ENCODE results near the gene MAST1.

The MAST1 gene

GRCh38 chr19:12873891-12874745 is 35.8 kb downstream of the MAST1 start:
- Histone ChIP-seq H3K9me3 (ENCODE audit: control insufficient read depth, insufficient read depth, low read length) (no peaks in the 10 kb centered on the region), H3K27ac (ENCODE audit: low read length) (no peak overlapping the region), H3K4me1 (ENCODE audit: control insufficient read depth, insufficient read depth, low read length) (no peaks in the 10 kb centered on the region), H3K27me3 (ENCODE audit: control insufficient read depth, insufficient read depth, low read length) (no peaks in the 10 kb centered on the region), H3K36me3 (ENCODE audit: control insufficient read depth, insufficient read depth, low read length) (peaks cover 16% of the 10 kb centered on the region), H3K4me3 (ENCODE audit: low read length) (no peak overlapping the region)
- no CpG with 5 or more reads among the region's 86 CpGs for WGBS (ENCODE audit: insufficient coverage, insufficient read length)
- no peak for DNase-seq (ENCODE audit: low read depth, low spot score)

DNA sequence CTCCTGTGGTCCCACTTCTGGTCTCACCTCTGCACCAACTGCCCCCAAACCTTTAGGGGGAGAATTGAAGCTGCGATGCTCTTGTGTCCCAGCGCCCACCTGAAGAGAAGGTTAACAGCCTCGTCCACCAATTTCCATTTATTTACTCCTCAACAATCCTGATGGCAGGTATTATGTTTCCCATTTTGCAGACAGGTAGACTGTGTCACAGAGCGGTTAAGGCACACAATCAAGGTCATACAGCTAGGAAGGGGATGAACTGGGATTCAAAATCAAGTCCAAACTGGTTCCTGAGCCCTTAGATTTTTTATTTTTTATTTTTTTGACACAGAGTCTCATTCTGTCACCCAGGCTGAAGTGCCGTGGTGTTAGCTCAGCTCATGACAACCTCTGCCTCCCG is 36.8 kb downstream of the MAST1 start:
- H3K4me3 ChIP-seq (ENCODE audit: low read length), result no peak overlapping the region
- no peak overlapping the region for H3K27ac ChIP-seq (ENCODE audit: low read length)
- no peaks in the 10 kb centered on the region for H3K4me1 ChIP-seq (ENCODE audit: control insufficient read depth, insufficient read depth, low read length)
- no peaks in the 10 kb centered on the region for H3K9me3 ChIP-seq (ENCODE audit: control insufficient read depth, insufficient read depth, low read length)
- DNase-seq (ENCODE audit: low read depth, low spot score), result no peak
- no peaks in the 10 kb centered on the region for H3K27me3 ChIP-seq (ENCODE audit: control insufficient read depth, insufficient read depth, low read length)
- WGBS (ENCODE audit: insufficient coverage, insufficient read length), result no CpG with 5 or more reads among the region's 6 CpGs
- peaks cover 16% of the 10 kb centered on the region for H3K36me3 ChIP-seq (ENCODE audit: control insufficient read depth, insufficient read depth, low read length)

DNA sequence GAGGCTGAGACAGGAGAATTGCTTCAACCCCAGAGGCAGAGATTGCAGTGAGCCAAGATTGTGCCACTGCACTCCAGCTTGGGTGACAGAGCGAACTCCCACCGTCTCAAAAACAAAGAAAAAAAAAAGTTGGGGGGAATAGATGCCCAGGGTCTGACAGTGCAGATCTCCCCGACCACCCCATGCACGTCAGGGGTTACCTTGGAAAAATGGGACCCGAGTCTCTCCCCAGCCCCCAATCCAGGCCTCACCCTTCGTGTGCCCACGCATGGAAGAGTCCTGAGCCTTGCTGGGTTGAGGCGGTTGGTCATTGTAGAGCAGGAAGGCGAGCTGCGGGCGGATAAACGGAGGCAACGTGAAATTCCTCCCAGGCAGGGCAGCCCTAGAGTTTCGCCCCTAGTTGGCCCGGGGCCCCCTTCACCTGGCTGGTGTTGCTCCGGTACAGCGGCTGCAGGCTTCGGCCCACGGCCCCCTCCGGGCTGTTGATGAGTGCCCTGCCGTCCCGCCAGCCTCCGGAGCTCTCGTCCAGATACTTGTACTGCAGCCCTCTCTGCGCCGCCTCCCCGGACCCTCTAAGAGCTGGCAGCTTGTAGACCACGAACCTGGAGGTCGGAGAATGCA is 42.3 kb downstream of the MAST1 start:
- no peak overlapping the region for H3K27ac ChIP-seq (ENCODE audit: low read length)
- WGBS (ENCODE audit: insufficient coverage, insufficient read length), result no CpG with 5 or more reads among the region's 29 CpGs
- H3K4me1 ChIP-seq (ENCODE audit: control insufficient read depth, insufficient read depth, low read length), result no peaks in the 10 kb centered on the region
- no peaks in the 10 kb centered on the region for H3K36me3 ChIP-seq (ENCODE audit: control insufficient read depth, insufficient read depth, low read length)
- peak overlapping the region; percentile 85 for H3K4me3 ChIP-seq (ENCODE audit: low read length)
- no peaks in the 10 kb centered on the region for H3K9me3 ChIP-seq (ENCODE audit: control insufficient read depth, insufficient read depth, low read length)
- no peaks in the 10 kb centered on the region for H3K27me3 ChIP-seq (ENCODE audit: control insufficient read depth, insufficient read depth, low read length)
- no peak for DNase-seq (ENCODE audit: low read depth, low spot score)

DNA sequence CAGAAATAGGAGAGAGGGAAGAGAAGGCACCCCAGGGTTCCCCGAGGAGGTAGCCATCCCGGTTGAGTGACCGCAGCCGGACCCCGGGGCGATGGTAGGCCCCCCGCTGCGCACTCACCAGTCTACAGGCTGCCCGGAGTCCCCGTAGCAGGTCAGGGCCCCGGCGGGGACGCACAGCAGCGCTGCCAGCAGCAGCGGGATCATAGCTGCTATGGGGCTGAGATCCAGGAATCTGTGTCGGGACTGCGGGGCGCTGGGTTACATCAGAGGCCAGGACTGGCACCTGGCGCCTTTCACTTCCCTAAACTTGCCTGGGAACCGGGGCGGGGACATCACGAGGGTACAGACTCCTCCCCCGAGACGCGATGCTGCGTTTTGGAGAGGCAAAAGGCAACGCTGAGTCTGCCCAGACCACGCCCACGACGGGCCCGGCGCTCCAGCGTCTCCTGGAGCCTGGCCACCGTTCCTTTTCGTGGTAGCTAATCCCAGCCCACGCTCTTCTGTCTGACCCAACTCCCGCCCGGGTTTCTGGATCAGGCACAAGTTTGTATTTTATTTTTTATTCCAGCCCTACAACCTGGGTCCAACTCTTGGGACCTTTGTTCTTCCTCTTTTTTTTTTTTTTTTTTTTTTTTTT is 43.0 kb downstream of the MAST1 start, which contains the start of gene DNASE2:
TSS of gene DNASE2 (minus strand) at position 278 of the 637 bp plus-strand sequence. CDS start at position 204, 74 bp downstream.
- peak within 1 kb of the TSS; percentile 85 for H3K4me3 ChIP-seq (ENCODE audit: low read length)
- H3K27ac ChIP-seq (ENCODE audit: low read length), result no peak within 1 kb of the TSS
- no peaks in the 10 kb centered on the region for H3K4me1 ChIP-seq (ENCODE audit: control insufficient read depth, insufficient read depth, low read length)
- peak; percentile 87 for DNase-seq (ENCODE audit: low read depth, low spot score)
- WGBS (ENCODE audit: insufficient coverage, insufficient read length), result no CpG with 5 or more reads among the region's 38 CpGs
- no peaks in the 10 kb centered on the region for H3K27me3 ChIP-seq (ENCODE audit: control insufficient read depth, insufficient read depth, low read length)
- no peaks in the 10 kb centered on the region for H3K36me3 ChIP-seq (ENCODE audit: control insufficient read depth, insufficient read depth, low read length)
- no peaks in the 10 kb centered on the region for H3K9me3 ChIP-seq (ENCODE audit: control insufficient read depth, insufficient read depth, low read length)

- Histone ChIP-seq H3K9me3 (ENCODE audit: control insufficient read depth, insufficient read depth, low read length) (no peaks in the 10 kb centered on the region), H3K27me3 (ENCODE audit: control insufficient read depth, insufficient read depth, low read length) (no peaks in the 10 kb centered on the region), H3K4me3 (ENCODE audit: low read length) (no peak overlapping the region), H3K27ac (ENCODE audit: low read length) (no peak overlapping the region), H3K36me3 (ENCODE audit: control insufficient read depth, insufficient read depth, low read length) (no peaks in the 10 kb centered on the region), H3K4me1 (ENCODE audit: control insufficient read depth, insufficient read depth, low read length) (no peaks in the 10 kb centered on the region)
- WGBS (ENCODE audit: insufficient coverage, insufficient read length), result no CpG with 5 or more reads among the region's 3 CpGs
- DNase-seq (ENCODE audit: low read depth, low spot score), result no peak
Observed at GRCh38 chr19:12882589-12882988, 44.3 kb downstream of the MAST1 start.

DNA sequence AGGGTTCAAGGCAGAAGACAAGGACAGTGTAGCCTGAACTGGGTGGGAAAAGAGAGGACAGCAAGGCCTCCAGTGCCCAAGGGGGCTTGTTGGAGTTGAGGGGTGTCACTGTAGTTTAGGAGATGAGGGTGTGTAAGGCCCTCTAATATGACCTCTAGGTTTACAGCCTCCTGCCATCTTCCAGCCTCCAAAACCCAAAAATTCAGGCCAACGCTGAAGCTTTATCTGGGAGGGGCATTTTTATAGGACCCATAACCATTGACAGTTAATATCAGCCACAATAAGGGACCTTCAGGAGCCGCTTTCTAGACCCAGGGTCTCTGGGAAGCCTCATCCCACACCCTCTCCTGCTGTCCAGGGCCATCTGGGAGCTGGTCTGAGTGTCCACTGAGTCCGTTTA is 45.9 kb downstream of the MAST1 start:
- no peak for DNase-seq (ENCODE audit: low read depth, low spot score)
- WGBS (ENCODE audit: insufficient coverage, insufficient read length), result no CpG with 5 or more reads among the region's 3 CpGs
- no peak overlapping the region for H3K27ac ChIP-seq (ENCODE audit: low read length)
- H3K4me1 ChIP-seq (ENCODE audit: control insufficient read depth, insufficient read depth, low read length), result no peaks in the 10 kb centered on the region
- no peak overlapping the region for H3K4me3 ChIP-seq (ENCODE audit: low read length)
- no peaks in the 10 kb centered on the region for H3K36me3 ChIP-seq (ENCODE audit: control insufficient read depth, insufficient read depth, low read length)
- no peaks in the 10 kb centered on the region for H3K27me3 ChIP-seq (ENCODE audit: control insufficient read depth, insufficient read depth, low read length)
- no peaks in the 10 kb centered on the region for H3K9me3 ChIP-seq (ENCODE audit: control insufficient read depth, insufficient read depth, low read length)

DNA sequence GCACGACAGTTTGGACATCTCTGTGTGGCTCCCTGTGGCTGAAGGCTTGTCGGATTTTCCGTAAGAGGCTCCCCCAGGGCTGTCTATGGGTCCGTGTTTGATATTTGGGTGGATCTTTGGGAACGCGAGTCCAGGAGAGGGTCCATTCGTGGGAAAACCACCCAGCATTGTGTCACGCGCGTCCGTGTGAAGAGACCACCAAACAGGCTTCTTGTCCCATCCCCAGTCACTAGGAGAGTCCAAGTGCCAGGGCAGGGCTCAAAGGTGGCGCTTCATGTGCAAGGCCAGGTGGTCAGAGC is 46.3 kb downstream of the MAST1 start:
- no peaks in the 10 kb centered on the region for H3K36me3 ChIP-seq (ENCODE audit: control insufficient read depth, insufficient read depth, low read length)
- no peak overlapping the region for H3K4me3 ChIP-seq (ENCODE audit: low read length)
- no peaks in the 10 kb centered on the region for H3K9me3 ChIP-seq (ENCODE audit: control insufficient read depth, insufficient read depth, low read length)
- no peak overlapping the region for H3K27ac ChIP-seq (ENCODE audit: low read length)
- H3K27me3 ChIP-seq (ENCODE audit: control insufficient read depth, insufficient read depth, low read length), result no peaks in the 10 kb centered on the region
- no peak for DNase-seq (ENCODE audit: low read depth, low spot score)
- WGBS (ENCODE audit: insufficient coverage, insufficient read length), result no CpG with 5 or more reads among the region's 12 CpGs
- H3K4me1 ChIP-seq (ENCODE audit: control insufficient read depth, insufficient read depth, low read length), result no peaks in the 10 kb centered on the region

DNA sequence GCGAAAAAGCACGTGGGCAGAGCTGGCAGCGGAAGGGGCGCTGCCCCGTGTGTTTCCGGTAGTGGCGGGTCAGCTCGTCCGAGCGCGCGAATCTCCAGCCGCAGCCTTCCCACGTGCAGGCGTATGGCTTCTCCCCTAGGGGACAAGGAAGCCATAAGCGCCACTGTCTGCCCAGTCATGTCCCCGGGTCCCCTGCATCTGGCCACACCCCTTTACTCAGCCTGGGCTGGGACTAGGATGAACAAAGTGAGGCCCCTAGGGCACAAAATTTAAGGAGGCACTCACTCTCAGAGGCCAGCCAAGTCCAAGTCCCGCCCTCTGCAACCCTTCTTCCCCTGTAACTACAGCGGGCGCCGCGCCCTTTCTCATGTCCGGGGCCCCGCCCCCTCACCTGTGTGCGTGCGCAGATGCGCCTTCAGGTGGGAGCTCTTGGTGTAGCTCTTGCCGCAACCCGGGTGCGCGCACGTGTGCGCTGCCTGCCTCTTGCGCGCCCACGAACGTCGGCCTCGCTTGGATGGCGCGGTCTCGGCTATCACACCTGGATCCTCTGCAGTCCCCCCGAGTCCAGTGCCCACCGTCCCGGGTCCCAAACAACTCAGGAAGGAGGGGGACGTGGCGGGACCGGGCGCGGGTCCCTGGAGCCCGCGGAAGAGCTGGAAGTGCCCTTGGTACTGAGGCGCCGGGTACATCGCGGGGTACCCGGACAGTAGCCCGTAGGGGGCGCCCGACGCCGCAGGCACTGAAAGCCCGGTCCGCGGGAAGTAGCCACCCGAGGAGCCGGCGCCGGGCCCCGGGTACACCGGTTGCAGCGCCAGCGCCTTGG is 46.8 kb downstream of the MAST1 start:
- Histone ChIP-seq H3K4me3 (ENCODE audit: low read length) (peak overlapping the region; percentile 53; the same call in 1 of the 2 replicates), H3K4me1 (ENCODE audit: control insufficient read depth, insufficient read depth, low read length) (no peaks in the 10 kb centered on the region), H3K9me3 (ENCODE audit: control insufficient read depth, insufficient read depth, low read length) (no peaks in the 10 kb centered on the region), H3K36me3 (ENCODE audit: control insufficient read depth, insufficient read depth, low read length) (no peaks in the 10 kb centered on the region), H3K27ac (ENCODE audit: low read length) (no peak overlapping the region), H3K27me3 (ENCODE audit: control insufficient read depth, insufficient read depth, low read length) (no peaks in the 10 kb centered on the region)
- DNase-seq (ENCODE audit: low read depth, low spot score), result peak; percentile 97
- WGBS (ENCODE audit: insufficient coverage, insufficient read length), result no CpG with 5 or more reads among the region's 73 CpGs

- no peaks in the 10 kb centered on the region for H3K27me3 ChIP-seq (ENCODE audit: control insufficient read depth, insufficient read depth, low read length)
- no CpG with 5 or more reads among the region's 53 CpGs for WGBS (ENCODE audit: insufficient coverage, insufficient read length)
- H3K27ac ChIP-seq (ENCODE audit: low read length), result no peak overlapping the region
- DNase-seq (ENCODE audit: low read depth, low spot score), result no peak
- H3K9me3 ChIP-seq (ENCODE audit: control insufficient read depth, insufficient read depth, low read length), result no peaks in the 10 kb centered on the region
- H3K36me3 ChIP-seq (ENCODE audit: control insufficient read depth, insufficient read depth, low read length), result no peaks in the 10 kb centered on the region
- H3K4me3 ChIP-seq (ENCODE audit: low read length), result peak overlapping the region; percentile 53; the same call in 1 of the 2 replicates
- H3K4me1 ChIP-seq (ENCODE audit: control insufficient read depth, insufficient read depth, low read length), result no peaks in the 10 kb centered on the region
Observed at GRCh38 chr19:12885749-12886650, 47.7 kb downstream of the MAST1 start.

Measured in iPS DF 6.9 (cell line).